K562 (cell line): ENCODE data around the gene CENPX. TPM values are rescaled to one million over a fixed set of nuclear protein-coding genes. Genes with fewer than 3 reads are reported as not detected.

ENCODE experiments used
- CBFB ChIP-seq: sonication (generic); formaldehyde crosslinking; IDR thresholded peaks from 2 replicates; pipeline ENCODE4 v1.4.0; 2020; ENCODE audit warnings: mild to moderate bottlenecking, missing genetic modification reagents
- EP400 ChIP-seq: fragments of 450-650 bp; IDR thresholded peaks from 2 replicates; pipeline ENCODE4 v1.6.1; 2017; ENCODE audit warnings: antibody characterized with exemption, mild to moderate bottlenecking, moderate library complexity
- ETS2 ChIP-seq: IDR thresholded peaks from 2 replicates; pipeline ENCODE4 v1.6.1; 2016; ENCODE audit warnings: borderline replicate concordance, missing genetic modification characterization, mild to moderate bottlenecking, moderate library complexity, missing compliant biosample characterization; ENCODE audit not compliant: poor library complexity, severe bottlenecking
- NFIC ChIP-seq: fragments of 450-650 bp; IDR thresholded peaks from 2 replicates; pipeline ENCODE4 v1.6.1; 2017; ENCODE audit warnings: mild to moderate bottlenecking, inconsistent platforms
- SRSF3 ChIP-seq: fragments of 200-400 bp; formaldehyde crosslinking; IDR thresholded peaks from 2 replicates; pipeline ENCODE4 v1.6.1; 2016; ENCODE audit warnings: mild to moderate bottlenecking, low read length, moderate library complexity; ENCODE audit not compliant: insufficient read depth
- TCFL5 ChIP-seq: fragments of 250-450 bp; sonication (Bioruptor Pico); conservative IDR thresholded peaks from 2 replicates; pipeline ENCODE4 v1.6.1; 2021; ENCODE audit warnings: mild to moderate bottlenecking, moderate library complexity, matching md5 sums
- UBTF ChIP-seq, 2 experiments: IDR thresholded peaks; 2 replicates each; pipeline ENCODE4 v1.6.1; 2012; ENCODE audit warnings: improper control_type of control experiment in 2 of 2, low read depth in 2 of 2, low read length in 2 of 2, borderline replicate concordance in 1 of 2
- ZNF76 ChIP-seq: fragments of 250-450 bp; sonication (Bioruptor Pico); IDR thresholded peaks from 2 replicates; pipeline ENCODE4 v1.4.0; 2020; ENCODE audit warnings: mild to moderate bottlenecking, moderate library complexity, borderline replicate concordance
- polyA plus RNA-seq, 8 experiments: library from polyadenylated mRNA; depleted of rRNA in 4 of 8; stranded (reverse) in 5 of 8; unstranded in 3 of 8; fragments of >200 nt; fragmentation: Nextera tagmentation in 2 of 8; fragmentation: Illumina TruSeq in 1 of 8; extraction: Ambion mirVana in 2 of 8; extraction: Trizol in 1 of 8; gene quantifications; 2 replicates each; pipeline versions ENCODE4 v1.2.1 to v1.2.3, GENCODE V29; 2011 to 2014; ENCODE audit warnings: inconsistent platforms in 1 of 8, missing spikeins in 1 of 8
- total RNA-seq, 7 experiments: library from RNA; depleted of rRNA in 6 of 7; stranded (reverse); fragments of >200 nt in 6 of 7; fragmentation: Illumina TruSeq in 2 of 7; extraction: Trizol in 2 of 7; gene quantifications; 2 replicates each; pipeline versions ENCODE4 v1.2.1 to v1.2.3, GENCODE V29; 2011 to 2021; ENCODE audit warnings: low replicate concordance in 1 of 7
- TF ChIP-seq, protein P1 (sequence below), 2 experiments: fragments of 450-650 bp; formaldehyde crosslinking in 1 of 2; IDR thresholded peaks; 2 replicates each; pipeline versions ENCODE4 v1.4.0 to v1.6.1; 2014 to 2020; ENCODE audit warnings: mild to moderate bottlenecking in 2 of 2, borderline replicate concordance in 1 of 2, low read depth in 1 of 2
- TF ChIP-seq, protein P2 (sequence below), 2 experiments: fragments of 450-650 bp in 1 of 2; IDR thresholded peaks; 2 replicates each; pipeline ENCODE4 v1.6.1; 2011 to 2017; ENCODE audit warnings: low read depth in 2 of 2, antibody characterized with exemption in 1 of 2, borderline replicate concordance in 1 of 2, low read length in 1 of 2, mild to moderate bottlenecking in 1 of 2, mixed read lengths in 1 of 2; ENCODE audit not compliant: control insufficient read depth in 1 of 2

Gene CENPX
- total and polyA plus RNA-seq, 9 of the 15 experiments (the other 6 are each of a cell fraction or from before 2014, with no cell fraction given), result 32.7 to 352 (median 127) TPM

DNA sequence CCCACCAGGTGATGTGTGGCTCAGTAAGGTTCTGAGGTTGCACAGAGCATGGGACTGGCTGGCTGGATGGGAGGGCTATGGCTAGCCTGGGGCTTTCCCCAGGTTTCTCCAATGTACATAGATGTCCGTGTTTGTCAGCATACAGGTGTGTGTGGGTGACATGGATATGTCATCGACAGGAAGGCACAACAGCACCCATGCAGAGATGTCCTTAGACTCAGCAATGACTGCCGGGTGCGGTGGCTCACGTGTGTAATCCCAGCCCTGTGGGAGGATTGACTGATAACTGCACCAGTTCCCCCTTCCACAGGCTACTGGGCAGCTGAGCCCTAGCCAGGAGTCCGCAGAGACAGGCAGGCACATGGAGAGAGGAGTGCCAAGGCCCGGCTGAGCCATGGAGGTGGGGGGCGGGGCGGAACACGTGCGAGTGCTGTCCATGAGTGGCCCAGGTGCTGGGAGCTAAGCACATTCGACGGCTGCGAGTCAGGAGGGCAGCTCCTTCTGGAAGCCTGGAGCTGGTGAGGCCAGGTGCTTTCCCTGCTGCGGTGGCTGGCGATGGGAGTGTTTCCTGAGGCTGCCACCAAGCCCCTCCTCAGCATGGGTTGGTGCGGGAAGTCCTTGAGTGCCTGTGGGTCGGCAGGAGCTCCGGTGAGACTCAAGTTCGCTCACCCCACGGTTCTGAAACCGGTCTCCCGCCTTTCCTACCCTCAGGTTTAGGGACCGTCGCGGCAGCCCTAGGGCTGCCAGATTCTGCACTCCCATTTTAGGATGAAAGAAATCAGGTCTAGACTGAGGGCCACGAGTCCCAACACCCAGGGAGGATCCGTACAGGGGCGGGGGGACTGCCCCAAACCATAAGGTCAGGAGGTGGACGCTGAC lies 46.1 kb downstream of the CENPX start (continued):
- TF ChIP-seq, protein P1, sequence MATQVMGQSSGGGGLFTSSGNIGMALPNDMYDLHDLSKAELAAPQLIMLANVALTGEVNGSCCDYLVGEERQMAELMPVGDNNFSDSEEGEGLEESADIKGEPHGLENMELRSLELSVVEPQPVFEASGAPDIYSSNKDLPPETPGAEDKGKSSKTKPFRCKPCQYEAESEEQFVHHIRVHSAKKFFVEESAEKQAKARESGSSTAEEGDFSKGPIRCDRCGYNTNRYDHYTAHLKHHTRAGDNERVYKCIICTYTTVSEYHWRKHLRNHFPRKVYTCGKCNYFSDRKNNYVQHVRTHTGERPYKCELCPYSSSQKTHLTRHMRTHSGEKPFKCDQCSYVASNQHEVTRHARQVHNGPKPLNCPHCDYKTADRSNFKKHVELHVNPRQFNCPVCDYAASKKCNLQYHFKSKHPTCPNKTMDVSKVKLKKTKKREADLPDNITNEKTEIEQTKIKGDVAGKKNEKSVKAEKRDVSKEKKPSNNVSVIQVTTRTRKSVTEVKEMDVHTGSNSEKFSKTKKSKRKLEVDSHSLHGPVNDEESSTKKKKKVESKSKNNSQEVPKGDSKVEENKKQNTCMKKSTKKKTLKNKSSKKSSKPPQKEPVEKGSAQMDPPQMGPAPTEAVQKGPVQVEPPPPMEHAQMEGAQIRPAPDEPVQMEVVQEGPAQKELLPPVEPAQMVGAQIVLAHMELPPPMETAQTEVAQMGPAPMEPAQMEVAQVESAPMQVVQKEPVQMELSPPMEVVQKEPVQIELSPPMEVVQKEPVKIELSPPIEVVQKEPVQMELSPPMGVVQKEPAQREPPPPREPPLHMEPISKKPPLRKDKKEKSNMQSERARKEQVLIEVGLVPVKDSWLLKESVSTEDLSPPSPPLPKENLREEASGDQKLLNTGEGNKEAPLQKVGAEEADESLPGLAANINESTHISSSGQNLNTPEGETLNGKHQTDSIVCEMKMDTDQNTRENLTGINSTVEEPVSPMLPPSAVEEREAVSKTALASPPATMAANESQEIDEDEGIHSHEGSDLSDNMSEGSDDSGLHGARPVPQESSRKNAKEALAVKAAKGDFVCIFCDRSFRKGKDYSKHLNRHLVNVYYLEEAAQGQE (IDR thresholded peaks at IDR 0.05; ENCODE audit: borderline replicate concordance), result peak; percentile 13; the same call in 1 of the 2 replicates
- TF ChIP-seq, protein P1 (CRISPR knock-in tag; IDR thresholded peaks at IDR 0.05; ENCODE audit: low read depth), result no peak
- TF ChIP-seq EP400, result peak; percentile 73
- TF ChIP-seq ZNF76 (CRISPR knock-in tag), result 0 out of 2 replicates have a peak, but pooled peaks have one; percentile 24
- TF ChIP-seq ETS2 (tag), result no peak
- no peak for TF ChIP-seq TCFL5 (CRISPR knock-in tag)
- TF ChIP-seq CBFB (CRISPR knock-in tag), result peak; percentile 79
- TF ChIP-seq, protein P2, sequence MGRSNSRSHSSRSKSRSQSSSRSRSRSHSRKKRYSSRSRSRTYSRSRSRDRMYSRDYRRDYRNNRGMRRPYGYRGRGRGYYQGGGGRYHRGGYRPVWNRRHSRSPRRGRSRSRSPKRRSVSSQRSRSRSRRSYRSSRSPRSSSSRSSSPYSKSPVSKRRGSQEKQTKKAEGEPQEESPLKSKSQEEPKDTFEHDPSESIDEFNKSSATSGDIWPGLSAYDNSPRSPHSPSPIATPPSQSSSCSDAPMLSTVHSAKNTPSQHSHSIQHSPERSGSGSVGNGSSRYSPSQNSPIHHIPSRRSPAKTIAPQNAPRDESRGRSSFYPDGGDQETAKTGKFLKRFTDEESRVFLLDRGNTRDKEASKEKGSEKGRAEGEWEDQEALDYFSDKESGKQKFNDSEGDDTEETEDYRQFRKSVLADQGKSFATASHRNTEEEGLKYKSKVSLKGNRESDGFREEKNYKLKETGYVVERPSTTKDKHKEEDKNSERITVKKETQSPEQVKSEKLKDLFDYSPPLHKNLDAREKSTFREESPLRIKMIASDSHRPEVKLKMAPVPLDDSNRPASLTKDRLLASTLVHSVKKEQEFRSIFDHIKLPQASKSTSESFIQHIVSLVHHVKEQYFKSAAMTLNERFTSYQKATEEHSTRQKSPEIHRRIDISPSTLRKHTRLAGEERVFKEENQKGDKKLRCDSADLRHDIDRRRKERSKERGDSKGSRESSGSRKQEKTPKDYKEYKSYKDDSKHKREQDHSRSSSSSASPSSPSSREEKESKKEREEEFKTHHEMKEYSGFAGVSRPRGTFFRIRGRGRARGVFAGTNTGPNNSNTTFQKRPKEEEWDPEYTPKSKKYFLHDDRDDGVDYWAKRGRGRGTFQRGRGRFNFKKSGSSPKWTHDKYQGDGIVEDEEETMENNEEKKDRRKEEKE (IDR thresholded peaks at IDR 0.05; ENCODE audit: borderline replicate concordance in 1 of 2, control insufficient read depth in 1 of 2, low read depth in 2 of 2, low read length in 1 of 2), result no peak
- TF ChIP-seq SRSF3, result 0 out of 2 replicates have a peak, but pooled peaks have one; percentile 38
- 0 out of 4 replicates have a peak, but pooled peaks of 1 of the 2 experiments have one; percentile 8 for TF ChIP-seq UBTF (IDR thresholded peaks at IDR 0.05; ENCODE audit: borderline replicate concordance in 1 of 2, low read depth in 2 of 2, low read length in 2 of 2)
- peak; percentile 29; the same call in 1 of the 2 replicates for TF ChIP-seq NFIC
